HG03159 (cell line): ENCODE results near the gene BTN1A1.
"Not testable (repeated sequence)": the region's sequence is repeated elsewhere in the genome, so short reads cannot be mapped to it uniquely, and the experiment has no call there.

Source experiments
- ATAC-seq: cut with Tn5 transposase; IDR thresholded peaks from one replicate; pipeline ENCODE4 v1.9.1; 2021; ENCODE audit warnings: mild to moderate bottlenecking, moderate library complexity; ENCODE audit not compliant: unreplicated experiment

BTN1A1 gene

GRCh38 chr6:26500102-26500501 lies at the start of gene BTN1A1:
BTN1A1 (plus strand) TSS chr6:26500303; CDS start chr6:26501287, 984 bp downstream.
- ATAC-seq: no peak

GRCh38 chr6:26452631-26453235 lies 47.4 kb upstream of the BTN1A1 start:
- no peak for ATAC-seq

- ATAC-seq: no peak
These were observed 45.5 kb upstream of the BTN1A1 start for GRCh38 chr6:26454631-26455030.

GRCh38 chr6:26455357-26455970 lies 44.6 kb upstream of the BTN1A1 start:
- no peak for ATAC-seq

- peak; percentile 12 for ATAC-seq
These were observed 42.8 kb upstream of the BTN1A1 start for GRCh38 chr6:26457264-26457805.

GRCh38 chr6:26457806-26458688 lies 42.1 kb upstream of the BTN1A1 start, which contains the start of gene BTN2A1:
BTN2A1 (plus strand) TSS chr6:26457955; CDS start chr6:26458637, 682 bp downstream.
- peak; percentile 98 for ATAC-seq

- ATAC-seq: no peak
These were observed 40.9 kb upstream of the BTN1A1 start for GRCh38 chr6:26459023-26459810.

- not testable (repeated sequence) for ATAC-seq
These were observed 38.8 kb upstream of the BTN1A1 start for GRCh38 chr6:26461353-26461752.

- no peak for ATAC-seq
These were observed 36.1 kb upstream of the BTN1A1 start for GRCh38 chr6:26464014-26464413.

- no peak for ATAC-seq
These were observed 35.5 kb upstream of the BTN1A1 start for GRCh38 chr6:26464416-26465131.

- no peak for ATAC-seq
These were observed 34.3 kb upstream of the BTN1A1 start for GRCh38 chr6:26465776-26466175.

GRCh38 chr6:26468829-26469228 lies 31.3 kb upstream of the BTN1A1 start:
- no peak for ATAC-seq

- no peak for ATAC-seq
These were observed 29.5 kb upstream of the BTN1A1 start for GRCh38 chr6:26470643-26471042.

- no peak for ATAC-seq
These were observed 28.1 kb upstream of the BTN1A1 start for GRCh38 chr6:26471970-26472369.

- ATAC-seq: no peak
These were observed 27.4 kb upstream of the BTN1A1 start for GRCh38 chr6:26472549-26473290.

- no peak for ATAC-seq
These were observed 26.7 kb upstream of the BTN1A1 start for GRCh38 chr6:26473429-26473757.

GRCh38 chr6:26473758-26474438 lies 26.2 kb upstream of the BTN1A1 start:
- ATAC-seq: peak; percentile 91

- no peak for ATAC-seq
These were observed 25.6 kb upstream of the BTN1A1 start for GRCh38 chr6:26474439-26474881.
